Caki2 (cell line): ENCODE data around the gene WIZ. TPM values are rescaled to one million over a fixed set of nuclear protein-coding genes. Genes with fewer than 3 reads are reported as not detected.

Experiments used
- DNase-seq: peaks from one replicate; pipeline ENCODE4 v3.0.0-alpha.2; 2015; ENCODE audit warnings: low read depth
- in situ Hi-C: cut with HindIII; loops from 2 replicates; pipeline ENCODE4 v1.10.0; 2016; ENCODE audit warnings: low sequenced_read_pairs, low pct_unique_long_range_greater_than_20kb, mixed read lengths
- total RNA-seq: library from RNA; depleted of rRNA; stranded (reverse); fragments of >200 nt; shearing (Covaris generic); gene quantifications from 2 replicates; pipeline ENCODE4 v1.2.3, GENCODE V29; 2014; ENCODE audit warnings: low replicate concordance

The WIZ gene
- total RNA-seq, 1 experiment from 2014 or later: 11.5 TPM

- DNase-seq: no peak
- in situ Hi-C loops: no loop called here
Observed at GRCh38 chr19:15437355-15438123, 12.2 kb downstream of the WIZ start.

GRCh38 chr19:15436826-15437110 is 13.0 kb downstream of the WIZ start:
- DNase-seq: no peak
- in situ Hi-C loops: no loop called here

GRCh38 chr19:15436012-15436825 is 13.5 kb downstream of the WIZ start:
- no peak for DNase-seq
- in situ Hi-C loops: no loop called here

GRCh38 chr19:15433519-15434069 is 16.2 kb downstream of the WIZ start:
- DNase-seq: no peak
- in situ Hi-C loops: no loop called here

- DNase-seq: peak; percentile 81
- in situ Hi-C loops: no loop called here
Observed at GRCh38 chr19:15432629-15433518, 16.9 kb downstream of the WIZ start.

GRCh38 chr19:15432018-15432494 is 17.7 kb downstream of the WIZ start:
- DNase-seq: no peak
- in situ Hi-C loops: no loop called here

GRCh38 chr19:15431396-15432017 is 18.2 kb downstream of the WIZ start:
- in situ Hi-C loops: no loop called here

GRCh38 chr19:15430526-15431120 is 19.1 kb downstream of the WIZ start:
- in situ Hi-C loops: no loop called here
- no peak for DNase-seq

More at GRCh38 chr19:15431396-15432017, 18.2 kb downstream of the WIZ start:
- DNase-seq: no peak

GRCh38 chr19:15429825-15430467 is 19.8 kb downstream of the WIZ start:
- DNase-seq: no peak
- in situ Hi-C loops: no loop called here

GRCh38 chr19:15428956-15429824 is 20.6 kb downstream of the WIZ start:
- DNase-seq: no peak
- in situ Hi-C loops: no loop called here

- in situ Hi-C loops: no loop called here
- DNase-seq: no peak
Observed at GRCh38 chr19:15427991-15428471, 21.7 kb downstream of the WIZ start.

GRCh38 chr19:15427350-15427700 is 22.4 kb downstream of the WIZ start:
- no peak for DNase-seq
- in situ Hi-C loops: no loop called here

- in situ Hi-C loops: no loop called here
- no peak for DNase-seq
Observed at GRCh38 chr19:15426485-15427349, 23.0 kb downstream of the WIZ start.

GRCh38 chr19:15425321-15425950 is 24.3 kb downstream of the WIZ start:
- in situ Hi-C loops: no loop called here
- no peak for DNase-seq

GRCh38 chr19:15424692-15425272 is 25.0 kb downstream of the WIZ start:
- no peak for DNase-seq
- in situ Hi-C loops: no loop called here
